Bronchial epithelial cell (primary cell): Measurements from ENCODE around the gene ADCY7. TPM values are rescaled to one million over a fixed set of nuclear protein-coding genes. Genes with fewer than 3 reads are reported as not detected.

Experiments used
- DNase-seq: peaks from one replicate; pipeline ENCODE4 v3.0.0-alpha.2; 2010; ENCODE audit warnings: low read depth
- FAIRE-seq: peaks from 2 replicates; lab custom pipeline; 2011; peaks lifted over from hg19 to GRCh38; lab: Jason Lieb, UNC
- H3K27me3 ChIP-seq: 2 replicates; pipeline ENCODE4 v1.5.1; 2011; ENCODE audit warnings: low read length; ENCODE audit not compliant: control insufficient read depth, insufficient read depth
- H3K36me3 ChIP-seq: 2 replicates; pipeline ENCODE4 v1.5.1; 2011; ENCODE audit warnings: low read length; ENCODE audit not compliant: control insufficient read depth, insufficient read depth
- H3K4me3 ChIP-seq: 2 replicates; pipeline ENCODE4 v1.5.1; 2011; ENCODE audit warnings: mild to moderate bottlenecking, low read depth, low read length, control low read depth
- CTCF ChIP-seq: IDR thresholded peaks from 2 replicates; pipeline ENCODE4 v1.5.1; 2011; ENCODE audit warnings: mild to moderate bottlenecking, moderate library complexity, low read length, control low read depth, inconsistent platforms; ENCODE audit not compliant: insufficient read depth, severe bottlenecking
- total RNA-seq: library from RNA; depleted of rRNA; stranded (reverse); fragments of >200 nt; gene quantifications from 2 replicates; pipeline ENCODE4 v1.2.1, GENCODE V29; 2014

The ADCY7 gene
- total RNA-seq, 1 donor from 2014 or later: 29.2 TPM

GRCh38 chr16:50257876-50258275 lies 8.5 kb upstream of the ADCY7 start:
- no peak overlapping the region for H3K4me3 ChIP-seq
- DNase-seq (no peak), FAIRE-seq (no peak)
- TF ChIP-seq CTCF: no peak
- H3K36me3 ChIP-seq: no peaks in the 10 kb centered on the region
- peaks cover 2% of the 10 kb centered on the region for H3K27me3 ChIP-seq

- Histone ChIP-seq H3K27me3 (peaks cover 2% of the 10 kb centered on the region), H3K36me3 (no peaks in the 10 kb centered on the region), H3K4me3 (no peak overlapping the region)
- FAIRE-seq: peak; percentile 36
- DNase-seq: no peak
- TF ChIP-seq CTCF: no peak
Observed at GRCh38 chr16:50259334-50260205, 6.8 kb upstream of the ADCY7 start.

GRCh38 chr16:50260206-50261159 lies 5.9 kb upstream of the ADCY7 start:
- FAIRE-seq: peak; percentile 7
- Histone ChIP-seq H3K36me3 (no peaks in the 10 kb centered on the region), H3K4me3 (no peak overlapping the region), H3K27me3 (peaks cover 2% of the 10 kb centered on the region)
- DNase-seq: no peak
- no peak for TF ChIP-seq CTCF

- DNase-seq: no peak
- H3K4me3 ChIP-seq: no peak overlapping the region
- peaks cover 2% of the 10 kb centered on the region for H3K27me3 ChIP-seq
- no peaks in the 10 kb centered on the region for H3K36me3 ChIP-seq
- TF ChIP-seq CTCF: no peak
- no peak for FAIRE-seq
Observed at GRCh38 chr16:50261160-50261706, 5.1 kb upstream of the ADCY7 start.

GRCh38 chr16:50261707-50262235 lies 4.6 kb upstream of the ADCY7 start:
- no peaks in the 10 kb centered on the region for H3K36me3 ChIP-seq
- DNase-seq (no peak), FAIRE-seq (no peak)
- TF ChIP-seq CTCF: no peak
- H3K4me3 ChIP-seq: no peak overlapping the region
- peaks cover 2% of the 10 kb centered on the region for H3K27me3 ChIP-seq
